A549 (cell line): ENCODE measurements around the gene TTC7B.

Source experiments
- EP300 ChIP-seq, 2 experiments: fragments of >200 bp; sonication (Bioruptor Twin); formaldehyde crosslinking; IDR thresholded peaks; 2 replicates in 1 of 2; 3 replicates in 1 of 2; pipeline ENCODE4 v1.6.1; 2016 to 2017
- FOSL2 ChIP-seq, 2 experiments: fragments of 450-650 bp in 1 of 2; fragments of >200 bp in 1 of 2; sonication (Bioruptor Twin) in 1 of 2; formaldehyde crosslinking; IDR thresholded peaks; 2 replicates each; pipeline versions ENCODE4 v1.5.0 to v1.6.1; 2016 to 2020; ENCODE audit warnings: mild to moderate bottlenecking in 1 of 2, moderate library complexity in 1 of 2
- HDAC2 ChIP-seq: fragments of 200-600 bp; sonication (generic); IDR thresholded peaks from 2 replicates; pipeline ENCODE4 v1.6.1; 2016
- JUNB ChIP-seq: fragments of >200 bp; sonication (Bioruptor Twin); formaldehyde crosslinking; IDR thresholded peaks from 2 replicates; pipeline ENCODE4 v1.6.1; 2016
- MAFK ChIP-seq: fragments of 450-650 bp; IDR thresholded peaks from 2 replicates; pipeline ENCODE4 v1.6.1; 2014; ENCODE audit not compliant: partially characterized antibody
- MYC ChIP-seq: IDR thresholded peaks from 2 replicates; pipeline ENCODE4 v1.6.1; 2012; ENCODE audit warnings: mild to moderate bottlenecking, inconsistent platforms, low read length, improper control_type of control experiment, borderline replicate concordance
- POLR2A ChIP-seq: IDR thresholded peaks from 2 replicates; pipeline ENCODE4 v1.6.1; 2012; ENCODE audit warnings: mild to moderate bottlenecking, low read length
- RFX5 ChIP-seq: fragments of 450-650 bp; IDR thresholded peaks from 2 replicates; pipeline ENCODE4 v1.7.1; 2014; ENCODE audit warnings: antibody characterized with exemption, mild to moderate bottlenecking, moderate library complexity
- SMC3 ChIP-seq: fragments of >200 bp; sonication (Bioruptor Twin); formaldehyde crosslinking; IDR thresholded peaks from 3 replicates; pipeline ENCODE4 v1.6.1; 2018; ENCODE audit warnings: inconsistent platforms
- ZC3H11A ChIP-seq: fragments of 450-650 bp; IDR thresholded peaks from 2 replicates; pipeline ENCODE4 v1.6.1; 2014; ENCODE audit warnings: antibody characterized with exemption, mild to moderate bottlenecking
- TF ChIP-seq, protein P1 (sequence below): fragments of >200 bp; sonication (Bioruptor Twin); formaldehyde crosslinking; IDR thresholded peaks from 3 replicates; pipeline ENCODE4 v1.5.1; 2016
- TF ChIP-seq, protein P2 (sequence below): IDR thresholded peaks from 2 replicates; pipeline ENCODE4 v1.6.1; 2012
- TF ChIP-seq, protein P3 (sequence below): fragments of 200-600 bp; sonication (generic); IDR thresholded peaks from 2 replicates; pipeline ENCODE4 v1.6.1; 2016; ENCODE audit warnings: antibody characterized with exemption, mild to moderate bottlenecking, moderate library complexity

DNA sequence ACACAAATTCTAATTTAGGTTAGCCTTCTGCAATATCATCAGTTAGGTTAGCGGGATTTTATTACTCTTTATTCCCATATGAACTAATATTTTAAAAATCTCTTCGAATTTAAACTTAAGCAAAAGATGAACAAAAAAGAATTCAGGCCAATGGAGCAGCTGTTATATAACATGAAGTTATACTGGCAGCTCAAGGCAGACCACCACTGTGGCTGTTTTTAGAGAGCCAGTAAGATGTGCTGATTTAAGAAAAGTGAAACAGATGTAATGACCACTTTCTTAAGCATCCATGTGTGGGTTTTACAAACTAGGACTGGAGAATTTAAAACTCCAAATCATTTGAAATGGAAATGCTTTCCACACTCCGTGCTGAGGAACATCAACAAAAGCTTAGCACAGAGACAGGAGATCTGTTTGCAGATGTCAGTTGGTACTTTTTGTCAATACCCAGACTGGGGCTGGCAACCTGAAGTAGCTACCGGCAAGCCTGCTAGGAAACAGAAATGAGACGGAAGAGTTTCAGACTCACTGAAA lies 164.9 kb downstream of the TTC7B start:
- TF ChIP-seq EP300 (IDR thresholded peaks at IDR 0.05) (no peak), POLR2A (no peak), JUNB (no peak), MYC (no peak), FOSL2 (IDR thresholded peaks at IDR 0.05) (no peak), FOSL2 (CRISPR knock-in tag; IDR thresholded peaks at IDR 0.05) (no peak), SMC3 (no peak), ZC3H11A (no peak), RFX5 (no peak), HDAC2 (no peak), MAFK (no peak)
- TF ChIP-seq, protein P1, sequence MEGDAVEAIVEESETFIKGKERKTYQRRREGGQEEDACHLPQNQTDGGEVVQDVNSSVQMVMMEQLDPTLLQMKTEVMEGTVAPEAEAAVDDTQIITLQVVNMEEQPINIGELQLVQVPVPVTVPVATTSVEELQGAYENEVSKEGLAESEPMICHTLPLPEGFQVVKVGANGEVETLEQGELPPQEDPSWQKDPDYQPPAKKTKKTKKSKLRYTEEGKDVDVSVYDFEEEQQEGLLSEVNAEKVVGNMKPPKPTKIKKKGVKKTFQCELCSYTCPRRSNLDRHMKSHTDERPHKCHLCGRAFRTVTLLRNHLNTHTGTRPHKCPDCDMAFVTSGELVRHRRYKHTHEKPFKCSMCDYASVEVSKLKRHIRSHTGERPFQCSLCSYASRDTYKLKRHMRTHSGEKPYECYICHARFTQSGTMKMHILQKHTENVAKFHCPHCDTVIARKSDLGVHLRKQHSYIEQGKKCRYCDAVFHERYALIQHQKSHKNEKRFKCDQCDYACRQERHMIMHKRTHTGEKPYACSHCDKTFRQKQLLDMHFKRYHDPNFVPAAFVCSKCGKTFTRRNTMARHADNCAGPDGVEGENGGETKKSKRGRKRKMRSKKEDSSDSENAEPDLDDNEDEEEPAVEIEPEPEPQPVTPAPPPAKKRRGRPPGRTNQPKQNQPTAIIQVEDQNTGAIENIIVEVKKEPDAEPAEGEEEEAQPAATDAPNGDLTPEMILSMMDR, result no peak
- TF ChIP-seq, protein P2, sequence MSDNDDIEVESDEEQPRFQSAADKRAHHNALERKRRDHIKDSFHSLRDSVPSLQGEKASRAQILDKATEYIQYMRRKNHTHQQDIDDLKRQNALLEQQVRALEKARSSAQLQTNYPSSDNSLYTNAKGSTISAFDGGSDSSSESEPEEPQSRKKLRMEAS, result no peak
- TF ChIP-seq, protein P3, sequence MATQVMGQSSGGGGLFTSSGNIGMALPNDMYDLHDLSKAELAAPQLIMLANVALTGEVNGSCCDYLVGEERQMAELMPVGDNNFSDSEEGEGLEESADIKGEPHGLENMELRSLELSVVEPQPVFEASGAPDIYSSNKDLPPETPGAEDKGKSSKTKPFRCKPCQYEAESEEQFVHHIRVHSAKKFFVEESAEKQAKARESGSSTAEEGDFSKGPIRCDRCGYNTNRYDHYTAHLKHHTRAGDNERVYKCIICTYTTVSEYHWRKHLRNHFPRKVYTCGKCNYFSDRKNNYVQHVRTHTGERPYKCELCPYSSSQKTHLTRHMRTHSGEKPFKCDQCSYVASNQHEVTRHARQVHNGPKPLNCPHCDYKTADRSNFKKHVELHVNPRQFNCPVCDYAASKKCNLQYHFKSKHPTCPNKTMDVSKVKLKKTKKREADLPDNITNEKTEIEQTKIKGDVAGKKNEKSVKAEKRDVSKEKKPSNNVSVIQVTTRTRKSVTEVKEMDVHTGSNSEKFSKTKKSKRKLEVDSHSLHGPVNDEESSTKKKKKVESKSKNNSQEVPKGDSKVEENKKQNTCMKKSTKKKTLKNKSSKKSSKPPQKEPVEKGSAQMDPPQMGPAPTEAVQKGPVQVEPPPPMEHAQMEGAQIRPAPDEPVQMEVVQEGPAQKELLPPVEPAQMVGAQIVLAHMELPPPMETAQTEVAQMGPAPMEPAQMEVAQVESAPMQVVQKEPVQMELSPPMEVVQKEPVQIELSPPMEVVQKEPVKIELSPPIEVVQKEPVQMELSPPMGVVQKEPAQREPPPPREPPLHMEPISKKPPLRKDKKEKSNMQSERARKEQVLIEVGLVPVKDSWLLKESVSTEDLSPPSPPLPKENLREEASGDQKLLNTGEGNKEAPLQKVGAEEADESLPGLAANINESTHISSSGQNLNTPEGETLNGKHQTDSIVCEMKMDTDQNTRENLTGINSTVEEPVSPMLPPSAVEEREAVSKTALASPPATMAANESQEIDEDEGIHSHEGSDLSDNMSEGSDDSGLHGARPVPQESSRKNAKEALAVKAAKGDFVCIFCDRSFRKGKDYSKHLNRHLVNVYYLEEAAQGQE, result no peak
